Esophagus (tissue), 2 donors: ENCODE data around the gene SOWAHD. TPM values are rescaled to one million over a fixed set of nuclear protein-coding genes. Genes with fewer than 3 reads are reported as not detected.
"Not testable (repeated sequence)": the region's sequence is repeated elsewhere in the genome, so short reads cannot be mapped to it uniquely, and the experiment has no call there.

Source experiments
- H3K27ac ChIP-seq, 2 donors: one replicate each; pipeline ENCODE4 v1.5.1; 2013; ENCODE audit warnings: low read depth in 2 of 2, mild to moderate bottlenecking in 2 of 2, inconsistent platforms in 1 of 2, low read length in 1 of 2, moderate library complexity in 1 of 2
- H3K27me3 ChIP-seq, 2 donors: one replicate each; pipeline ENCODE4 v1.6.1; 2013; ENCODE audit warnings: low read length in 2 of 2, control low read depth in 1 of 2, mild to moderate bottlenecking in 1 of 2; ENCODE audit not compliant: insufficient read depth in 2 of 2, control insufficient read depth in 1 of 2
- H3K36me3 ChIP-seq, 2 donors: one replicate each; pipeline ENCODE4 v1.6.1; 2013; ENCODE audit warnings: low read length in 1 of 2; ENCODE audit not compliant: control insufficient read depth in 2 of 2, insufficient read depth in 2 of 2
- H3K4me1 ChIP-seq, 2 donors: one replicate each; pipeline ENCODE4 v1.6.1; 2013; ENCODE audit warnings: low read length in 1 of 2; ENCODE audit not compliant: control insufficient read depth in 2 of 2, insufficient read depth in 2 of 2
- H3K4me3 ChIP-seq, 2 donors: one replicate each; pipeline ENCODE4 v1.5.1; 2013; ENCODE audit warnings: low read length in 2 of 2, mild to moderate bottlenecking in 2 of 2, low read depth in 1 of 2, moderate library complexity in 1 of 2
- H3K9me3 ChIP-seq, 2 donors: one replicate each; pipeline ENCODE4 v1.6.1; 2013; ENCODE audit warnings: mild to moderate bottlenecking in 2 of 2, low read depth in 1 of 2, low read length in 1 of 2, moderate library complexity in 1 of 2; ENCODE audit not compliant: control insufficient read depth in 2 of 2, insufficient read depth in 1 of 2
- WGBS, 2 donors: extraction: QIAGEN DNeasy Blood & Tissue Kit; methylation state at CpG; one replicate each; pipeline ENCODE4 v1.1.7; 2013; 5-methylcytosine and 5-hydroxymethylcytosine counted together
- polyA plus RNA-seq, 2 donors: library from polyadenylated mRNA; stranded (reverse); fragments of 200-250 nt; gene quantifications; one replicate each; pipeline ENCODE4 v1.2.3, GENCODE V29; 2013
- donor health status: healthy with polysubstance abuse.
- donor health status: Bipolar disorder and iron deficiency.

SOWAHD gene
- polyA plus RNA-seq, 2 donors: 0.14 to 0.18 TPM

DNA sequence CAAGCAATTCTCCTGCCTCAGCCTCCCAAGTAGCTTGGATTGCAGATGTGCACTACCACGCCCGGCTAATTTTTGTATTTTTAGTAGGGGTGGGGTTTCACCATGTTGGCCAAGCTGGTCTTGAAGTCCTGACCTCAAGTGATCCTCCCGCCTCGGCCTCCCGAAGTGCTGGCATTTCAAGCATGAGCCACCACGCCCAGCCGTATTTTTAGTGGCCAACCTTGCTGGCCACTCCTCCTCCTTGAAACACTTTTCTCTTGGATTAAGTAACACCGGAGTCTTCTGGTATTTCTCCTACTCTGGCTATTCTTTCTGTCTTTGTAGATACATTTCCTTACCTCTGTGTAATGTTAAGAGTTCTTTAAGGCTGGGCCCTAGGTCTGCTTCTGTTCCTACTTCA is 44.2 kb downstream of the SOWAHD start:
- H3K4me1 ChIP-seq: no peaks in the 10 kb centered on the region
- H3K27ac ChIP-seq: no peak overlapping the region
- H3K36me3 ChIP-seq: no peaks in the 10 kb centered on the region
- no peaks in the 10 kb centered on the region for H3K9me3 ChIP-seq
- WGBS, 2 donors: 92 to 94% methylated on average over 8 of the region's 8 CpGs
- H3K27me3 ChIP-seq: no peaks in the 10 kb centered on the region
- H3K4me3 ChIP-seq: no peak overlapping the region

- H3K4me3 ChIP-seq, H3K4me1 ChIP-seq, H3K27me3 ChIP-seq, H3K36me3 ChIP-seq, H3K9me3 ChIP-seq, H3K27ac ChIP-seq: not testable (repeated sequence)
- 45 to 57% methylated on average over 2 of the region's 4 CpGs for WGBS, 2 donors
Measured at GRCh38 chrX:119808461-119808860, 50.1 kb downstream of the SOWAHD start.

- no peak overlapping the region for H3K27ac ChIP-seq
- no peaks in the 10 kb centered on the region for H3K36me3 ChIP-seq
- no peak overlapping the region for H3K4me3 ChIP-seq
- 55 to 89% methylated on average over 1 of the region's 1 CpG for WGBS, 2 donors
- no peaks in the 10 kb centered on the region for H3K9me3 ChIP-seq
- H3K4me1 ChIP-seq: no peaks in the 10 kb centered on the region
- H3K27me3 ChIP-seq: no peaks in the 10 kb centered on the region
Measured at GRCh38 chrX:119809185-119809666, 50.8 kb downstream of the SOWAHD start.

Other genes with a start within 250 kb of the SOWAHD start
- gene STEEP1, start 193.2 kb upstream of the SOWAHD start, polyA plus RNA-seq: 10 to 100 TPM in 1 of 2 donors, 1 to 10 TPM in 1; 6.9 to 15.9 TPM
- 10 to 100 TPM; 54.0 to 54.3 TPM for gene UBE2A, start 184.0 kb upstream of the SOWAHD start, polyA plus RNA-seq
- gene NKRF, start 152.2 kb upstream of the SOWAHD start, polyA plus RNA-seq: 1 to 10 TPM; 4.6 to 5.3 TPM
- gene SEPTIN6, start 65.4 kb upstream of the SOWAHD start, polyA plus RNA-seq: 1 to 10 TPM; 5.4 to 7.3 TPM
- gene RPL39, start 33.0 kb downstream of the SOWAHD start, polyA plus RNA-seq: 1,000 to 10,000 TPM; 4,646 to 5,407 TPM
- 10 to 100 TPM in 1 of 2 donors, 1 to 10 TPM in 1; 7.9 to 20.6 TPM for gene UPF3B, start 94.4 kb downstream of the SOWAHD start, polyA plus RNA-seq
- 10 to 100 TPM; 13.4 to 13.9 TPM for gene RNF113A, start 113.1 kb downstream of the SOWAHD start, polyA plus RNA-seq
- gene NDUFA1, start 113.2 kb downstream of the SOWAHD start, polyA plus RNA-seq: 100 to 1,000 TPM; 146 to 229 TPM
- not detected for gene AKAP14, start 137.3 kb downstream of the SOWAHD start, polyA plus RNA-seq
- gene NKAP, start 185.2 kb downstream of the SOWAHD start, polyA plus RNA-seq: 1 to 10 TPM; 2.9 to 4.4 TPM